HCT116 (cell line): Measurements from ENCODE around the gene ROBO1. TPM values are rescaled to one million over a fixed set of nuclear protein-coding genes. Genes with fewer than 3 reads are reported as not detected.

Source experiments
- ATAC-seq: fragments of 200-7000 bp; cut with Tn5 transposase; 2 replicates; pipeline ENCODE4 v1.9.1; 2020; ENCODE audit warnings: mild to moderate bottlenecking, moderate library complexity
- BruUV-seq: library from RNA; stranded (reverse); fragments of 400-500 nt; replicated peaks from 2 replicates; lab custom pipeline; 2021; lab: Mats Ljungman, UMichigan
- CTCF ChIA-PET: fragments of 300-600 bp; sonication (Branson Sonifier 250); formaldehyde crosslinking; loops from one replicate; lab custom pipeline; 2021; ENCODE audit warnings: antibody characterized with exemption; lab: Charles Lee
- POLR2A ChIA-PET: fragments of 300-600, 350-600 bp; sonication (Branson Sonifier 250); formaldehyde crosslinking; loops from one replicate; lab custom pipeline; 2021; ENCODE audit warnings: antibody characterized with exemption; lab: Charles Lee
- RAD21 ChIA-PET, 2 experiments: fragments of 300-600 bp; sonication (Branson Sonifier 250); formaldehyde crosslinking; loops; one replicate each; lab custom pipeline; 2023; ENCODE audit warnings: low total read pairs in 2 of 2; ENCODE audit not compliant: uncharacterized antibody in 2 of 2, unreplicated experiment in 2 of 2, low non-redundant PET in 1 of 2; lab: Charles Lee
- DNase-seq: peaks from one replicate; pipeline ENCODE4 v3.0.0-alpha.2; 2010; ENCODE audit warnings: low read depth, low spot score
- H2AFZ ChIP-seq: fragments of 200-600 bp; shearing (Covaris generic), sonication (generic); 2 replicates; pipeline ENCODE4 v1.6.1; 2017; ENCODE audit warnings: low read depth, mixed run types, mixed read lengths, antibody characterized with exemption, low read length; ENCODE audit not compliant: poor library complexity, severe bottlenecking
- H3K27ac ChIP-seq: 2 replicates; pipeline ENCODE4 v1.5.1; 2012; ENCODE audit warnings: low read depth, low read length
- H3K27me3 ChIP-seq: fragments of 200-600 bp; sonication (generic); 2 replicates; pipeline ENCODE4 v1.6.1; 2016; ENCODE audit warnings: mixed run types, low read length, mixed read lengths; ENCODE audit not compliant: insufficient read depth
- H3K36me3 ChIP-seq, 2 experiments: fragments of 200-500 bp in 1 of 2; fragments of 200-600 bp in 1 of 2; sonication (Bioruptor generic) in 1 of 2; sonication (generic) in 1 of 2; 2 replicates each; pipeline versions ENCODE4 v1.5.1 to v1.6.1; 2014 to 2016; ENCODE audit warnings: low read length in 2 of 2, inconsistent platforms in 1 of 2, mixed read lengths in 1 of 2, mixed run types in 1 of 2; ENCODE audit not compliant: insufficient read depth in 2 of 2, control insufficient read depth in 1 of 2
- H3K4me1 ChIP-seq, 2 experiments: fragments of 200-600 bp in 1 of 2; sonication (generic) in 1 of 2; 2 replicates each; pipeline versions ENCODE4 v1.5.1 to v1.6.1; 2012 to 2017; ENCODE audit warnings: low read length in 2 of 2, inconsistent platforms in 1 of 2, mild to moderate bottlenecking in 1 of 2, mixed read lengths in 1 of 2, mixed run types in 1 of 2, moderate library complexity in 1 of 2; ENCODE audit not compliant: insufficient read depth in 2 of 2, control insufficient read depth in 1 of 2
- H3K4me2 ChIP-seq: fragments of 200-600 bp; sonication (generic); 2 replicates; pipeline ENCODE4 v1.6.1; 2017; ENCODE audit warnings: mixed run types, low read length, mixed read lengths
- H3K4me3 ChIP-seq, 2 experiments: fragments of 200-600 bp in 1 of 2; sonication (generic) in 1 of 2; replicated peaks in 1 of 2; 2 replicates each; pipeline ENCODE4 v1.5.1; 2011 to 2016; ENCODE audit warnings: low read length in 2 of 2, control low read depth in 1 of 2, low read depth in 1 of 2, mild to moderate bottlenecking in 1 of 2, mixed read lengths in 1 of 2, mixed run types in 1 of 2
- H3K79me2 ChIP-seq: fragments of 200-600 bp; sonication (generic); 2 replicates; pipeline ENCODE4 v1.6.1; 2017; ENCODE audit warnings: mild to moderate bottlenecking, mixed run types, low read length, moderate library complexity, mixed read lengths; ENCODE audit not compliant: insufficient read depth
- H3K9ac ChIP-seq: fragments of 200-600 bp; sonication (generic); 2 replicates; pipeline ENCODE4 v1.6.1; 2016; ENCODE audit warnings: low read length, mixed read lengths
- H3K9me2 ChIP-seq: fragments of 200-600 bp; sonication (generic), shearing (Covaris generic); 2 replicates; pipeline ENCODE4 v1.6.1; 2017; ENCODE audit warnings: mixed run types, mild to moderate bottlenecking, moderate library complexity; ENCODE audit not compliant: insufficient read depth
- H3K9me3 ChIP-seq, 2 experiments: fragments of 200-500 bp in 1 of 2; fragments of 200-600 bp in 1 of 2; sonication (Bioruptor generic) in 1 of 2; sonication (generic) in 1 of 2; 2 replicates each; pipeline ENCODE4 v1.6.1; 2014 to 2017; ENCODE audit warnings: low read length in 2 of 2, mixed read lengths in 2 of 2, inconsistent platforms in 1 of 2, low read depth in 1 of 2, mild to moderate bottlenecking in 1 of 2, mixed run types in 1 of 2, moderate library complexity in 1 of 2; ENCODE audit not compliant: control insufficient read depth in 1 of 2, insufficient read depth in 1 of 2
- H4K20me1 ChIP-seq: fragments of 200-600 bp; sonication (generic), shearing (Covaris generic); 2 replicates; pipeline ENCODE4 v1.6.1; 2017; ENCODE audit warnings: mixed run types, mild to moderate bottlenecking, moderate library complexity; ENCODE audit not compliant: insufficient read depth
- CEBPB ChIP-seq: IDR thresholded peaks from 2 replicates; pipeline ENCODE4 v1.6.1; 2012; ENCODE audit warnings: low read depth
- EGR1 ChIP-seq: IDR thresholded peaks from 2 replicates; pipeline ENCODE4 v1.6.1; 2012; ENCODE audit warnings: low read depth
- ELF1 ChIP-seq: IDR thresholded peaks from 2 replicates; pipeline ENCODE4 v1.6.1; 2012; ENCODE audit warnings: low read depth, borderline replicate concordance
- FOSL1 ChIP-seq: IDR thresholded peaks from 2 replicates; pipeline ENCODE4 v1.6.1; 2012; ENCODE audit warnings: low read depth
- JUND ChIP-seq: IDR thresholded peaks from 2 replicates; pipeline ENCODE4 v1.6.1; 2012
- POLR2A ChIP-seq: IDR thresholded peaks from 2 replicates; pipeline ENCODE4 v1.7.0; 2011; ENCODE audit warnings: borderline replicate concordance; ENCODE audit not compliant: insufficient read depth, insufficient read length; ENCODE audit errors: extremely low read depth
- POLR2AphosphoS5 ChIP-seq: IDR thresholded peaks from 2 replicates; pipeline ENCODE4 v1.6.1; 2011; ENCODE audit warnings: mild to moderate bottlenecking, low read depth, low read length, moderate library complexity
- RAD21 ChIP-seq: IDR thresholded peaks from 2 replicates; pipeline ENCODE4 v1.6.1; 2012; ENCODE audit warnings: low read depth, mild to moderate bottlenecking
- REST ChIP-seq: IDR thresholded peaks from 2 replicates; pipeline ENCODE4 v1.6.1; 2012; ENCODE audit warnings: low read depth
- SIN3A ChIP-seq: IDR thresholded peaks from 2 replicates; pipeline ENCODE4 v1.6.1; 2012; ENCODE audit warnings: low read depth
- SP1 ChIP-seq: IDR thresholded peaks from 2 replicates; pipeline ENCODE4 v1.6.1; 2012; ENCODE audit warnings: low read depth
- SRF ChIP-seq: IDR thresholded peaks from 2 replicates; pipeline ENCODE4 v1.6.1; 2012; ENCODE audit warnings: low read depth
- TCF7L2 ChIP-seq: IDR thresholded peaks from 2 replicates; pipeline ENCODE4 v1.7.0; 2011; ENCODE audit warnings: borderline replicate concordance, inconsistent platforms; ENCODE audit not compliant: insufficient read depth, insufficient read length; ENCODE audit errors: extremely low read depth
- ZBTB33 ChIP-seq: IDR thresholded peaks from 2 replicates; pipeline ENCODE4 v1.6.1; 2011; ENCODE audit warnings: mild to moderate bottlenecking, low read length, moderate library complexity; ENCODE audit not compliant: insufficient replicate concordance; ENCODE audit errors: extremely low read depth
- ZNF274 ChIP-seq: fragments of 200-500 bp; sonication (Bioruptor generic); IDR thresholded peaks from 2 replicates; pipeline ENCODE4 v1.6.1; 2014; ENCODE audit warnings: mild to moderate bottlenecking, low read depth, low read length, inconsistent platforms
- intact Hi-C: fragments of 100-400 bp; cut with micrococcal nuclease; formaldehyde crosslinking; loops from 2 replicates; pipeline ENCODE4 v1.10.0; 2022
- total RNA-seq: library from RNA; stranded (reverse); gene quantifications from one replicate; pipeline ENCODE4 v1.2.1, GENCODE V29; 2021; ENCODE audit not compliant: unreplicated experiment

The ROBO1 gene
- total RNA-seq, 1 experiment from 2014 or later: 0.27 TPM

- intact Hi-C loops: no loop called here
- no peak for TF ChIP-seq ELF1
- no peak for TF ChIP-seq POLR2AphosphoS5
- no peak for TF ChIP-seq TCF7L2
- TF ChIP-seq REST: no peak
- no peak for TF ChIP-seq SRF
- TF ChIP-seq ZNF274: no peak
- TF ChIP-seq JUND: no peak
- no peak for TF ChIP-seq ZBTB33
- no peak for TF ChIP-seq SIN3A
- no peak for TF ChIP-seq POLR2A
- TF ChIP-seq FOSL1: no peak
- no peak for TF ChIP-seq EGR1
- no peak for TF ChIP-seq CEBPB
- TF ChIP-seq RAD21: no peak
- no peak for TF ChIP-seq SP1
- RAD21 ChIA-PET: no interaction called here
These were observed 952.8 kb downstream of the ROBO1 start for GRCh38 chr3:78814893-78815562.

More at GRCh38 chr3:78814893-78815562, 952.8 kb downstream of the ROBO1 start:
- H3K9me2 ChIP-seq: no peaks in the 10 kb centered on the region
- H3K9ac ChIP-seq: no peak overlapping the region
- no peaks in the 10 kb centered on the region for H3K4me1 ChIP-seq
- H2AFZ ChIP-seq: no peak overlapping the region
- no peak overlapping the region for H3K4me3 ChIP-seq
- no peaks in the 10 kb centered on the region for H3K36me3 ChIP-seq
- POLR2A ChIA-PET: no interaction called here
- CTCF ChIA-PET: no interaction called here
- peaks cover 12 to 25% of the 10 kb centered on the region in 2 experiments; a peak in 2 of 4 replicates for H3K9me3 ChIP-seq
- ATAC-seq: no peak
- no TSS peak for BruUV-seq
- H3K27ac ChIP-seq: no peak overlapping the region
- H4K20me1 ChIP-seq: no peaks in the 10 kb centered on the region
- no peak for DNase-seq
- no peaks in the 10 kb centered on the region for H3K79me2 ChIP-seq
- H3K27me3 ChIP-seq: no peaks in the 10 kb centered on the region
- no peak overlapping the region for H3K4me2 ChIP-seq
